HG03432 (cell line): ENCODE data around the gene SYPL1.

ENCODE experiments used
- ATAC-seq: cut with Tn5 transposase; IDR thresholded peaks from one replicate; pipeline ENCODE4 v1.9.1; 2021; ENCODE audit warnings: mild to moderate bottlenecking, moderate library complexity; ENCODE audit not compliant: unreplicated experiment

The SYPL1 gene

GRCh38 chr7:106068986-106069385 is 43.1 kb downstream of the SYPL1 start:
- no peak for ATAC-seq

- ATAC-seq = no peak
Observed at GRCh38 chr7:106068538-106068961, 43.6 kb downstream of the SYPL1 start.

DNA sequence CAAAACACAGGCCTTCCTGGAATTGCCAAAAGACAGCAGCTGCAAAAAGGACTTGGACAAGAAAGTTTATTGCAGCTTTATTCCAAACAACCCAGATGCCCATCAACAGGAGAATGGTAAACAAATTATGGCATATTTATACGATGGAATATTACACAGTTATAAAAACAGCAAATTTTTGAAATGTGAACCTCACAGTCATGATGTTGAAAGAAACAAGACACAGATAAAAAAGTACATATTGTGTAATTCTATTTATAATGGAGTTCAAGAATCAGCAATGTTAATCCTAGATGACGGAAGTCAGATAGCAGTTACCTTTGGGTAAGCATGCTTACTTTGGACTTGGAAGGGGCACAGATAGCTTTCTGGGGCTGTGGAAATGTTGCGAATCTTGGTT is 44.4 kb downstream of the SYPL1 start:
- ATAC-seq = no peak

DNA sequence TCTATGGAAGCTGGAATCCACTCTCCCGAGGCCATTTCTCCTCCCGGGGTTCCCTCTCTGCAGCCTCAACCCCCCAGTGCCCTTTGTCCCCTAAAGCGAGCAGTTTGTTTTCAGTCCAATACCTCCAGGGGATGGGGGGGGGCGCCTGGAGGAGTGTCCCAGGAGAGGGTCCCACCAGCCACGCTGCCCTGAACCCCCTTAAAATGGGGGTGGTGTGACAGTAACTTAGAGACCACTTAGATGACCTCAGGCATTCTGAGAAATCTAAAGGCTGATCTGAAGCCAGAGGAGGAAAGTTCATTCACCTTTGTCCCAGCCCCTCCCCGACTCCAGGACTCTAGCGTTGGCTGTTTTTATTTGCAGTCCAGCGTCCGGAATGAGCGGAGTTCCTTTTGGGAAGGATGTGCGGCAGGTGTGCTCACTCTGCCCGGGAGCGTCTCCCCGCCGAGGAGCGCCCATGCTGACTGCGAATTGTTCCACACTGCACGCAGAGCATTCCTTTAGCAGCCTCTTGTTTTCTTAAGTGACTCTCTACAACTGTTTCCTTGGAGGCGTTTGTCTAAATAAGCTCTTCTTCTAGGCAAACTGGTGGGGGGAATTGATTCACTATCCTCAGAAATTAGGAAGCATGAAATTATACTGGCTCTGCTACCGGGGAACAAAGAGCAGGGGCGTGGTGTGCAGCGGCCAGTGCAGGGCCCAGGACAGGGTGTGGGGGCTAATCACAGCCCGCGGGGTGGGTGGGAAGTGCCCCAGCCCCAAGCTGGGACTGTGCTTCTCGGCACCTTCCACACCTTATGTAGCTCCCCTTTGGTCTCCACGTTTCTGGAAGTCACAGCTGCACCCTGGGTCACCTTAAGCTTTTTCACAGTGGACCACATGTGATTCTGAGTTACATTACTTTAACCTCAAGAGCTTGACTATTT is 46.3 kb downstream of the SYPL1 start:
- ATAC-seq = no peak

DNA sequence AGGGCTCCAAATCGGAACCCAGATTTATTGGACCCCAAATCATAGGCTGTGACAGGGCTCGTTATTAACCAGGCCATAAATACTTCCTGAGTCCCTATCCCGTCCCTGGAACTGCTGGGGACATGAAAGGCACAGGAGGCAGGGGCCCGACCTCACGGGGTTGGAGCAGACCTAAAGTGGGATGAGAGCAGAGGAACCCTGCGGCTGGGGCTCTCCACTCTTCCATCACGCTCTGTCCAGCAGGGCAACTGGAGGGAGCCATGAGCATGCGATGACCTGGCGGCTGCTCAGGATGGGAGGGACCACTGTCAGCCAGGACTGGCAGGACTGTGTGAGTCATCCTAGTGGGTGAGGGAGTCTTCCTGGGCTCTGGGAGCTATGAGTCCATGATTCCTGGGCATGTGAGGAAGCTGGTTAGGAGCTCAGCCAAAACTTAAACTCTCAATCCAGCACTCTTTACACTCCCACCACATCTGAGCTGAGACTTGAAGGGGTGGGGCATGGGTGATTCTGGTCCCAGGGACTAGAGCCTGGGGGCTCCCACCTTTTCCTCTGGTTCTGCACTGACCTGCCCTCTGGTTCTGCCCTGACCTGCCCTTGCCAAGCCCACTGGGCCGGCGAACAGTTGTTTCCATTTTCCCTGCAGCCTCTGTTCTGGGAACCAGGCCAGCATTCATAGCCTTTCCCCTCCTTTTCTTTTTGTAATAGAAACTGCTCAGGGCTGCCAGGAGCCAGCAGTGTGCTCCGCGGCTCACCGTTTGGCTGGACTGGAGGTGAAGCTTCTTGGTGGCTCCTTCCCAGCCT is 47.1 kb downstream of the SYPL1 start:
- no peak for ATAC-seq

GRCh38 chr7:106064316-106064715 is 47.8 kb downstream of the SYPL1 start:
- ATAC-seq = no peak

DNA sequence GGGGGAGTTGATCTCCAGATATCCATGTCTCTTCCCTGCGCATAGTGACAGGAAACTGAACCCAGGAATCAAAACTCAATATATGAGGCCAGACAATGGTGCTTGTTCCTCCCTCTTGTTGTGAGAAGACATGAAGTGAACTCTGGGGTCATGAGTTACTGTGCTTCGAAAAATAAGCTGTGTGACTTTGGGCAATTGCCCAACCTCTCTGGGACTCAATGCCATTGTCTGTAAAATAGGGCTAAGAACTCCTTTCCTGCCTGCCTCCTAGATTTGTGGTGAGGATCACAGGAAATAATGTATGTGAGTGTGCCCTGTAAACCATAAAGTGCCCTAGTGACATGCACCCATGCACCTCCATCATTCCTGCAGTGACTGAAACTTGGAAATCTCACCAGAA is 48.4 kb downstream of the SYPL1 start:
- ATAC-seq = no peak

DNA sequence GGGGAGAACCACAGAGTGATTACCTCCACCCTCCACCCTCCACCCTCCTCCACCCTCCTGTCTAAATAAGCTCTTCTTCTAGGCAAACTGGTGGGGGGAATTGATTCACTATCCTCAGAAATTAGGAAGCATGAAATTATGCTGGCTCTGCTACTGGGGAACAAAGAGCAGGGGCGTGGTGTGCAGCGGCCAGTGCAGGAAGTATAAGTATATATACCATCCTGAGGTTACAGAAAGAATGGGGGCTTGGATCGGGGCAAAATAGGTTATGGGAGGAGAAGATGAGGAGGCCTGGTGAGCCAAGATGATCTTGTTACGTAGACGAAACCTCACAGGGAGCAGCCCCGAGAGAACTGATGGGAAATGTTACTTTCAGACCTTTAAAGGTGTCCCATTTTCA is 49.1 kb downstream of the SYPL1 start:
- no peak for ATAC-seq

GRCh38 chr7:106062521-106062931 is 49.6 kb downstream of the SYPL1 start:
- ATAC-seq = no peak

- ATAC-seq = no peak
Observed at GRCh38 chr7:106062006-106062405, 50.1 kb downstream of the SYPL1 start.

GRCh38 chr7:106061301-106061979 is 50.7 kb downstream of the SYPL1 start:
- no peak for ATAC-seq

DNA sequence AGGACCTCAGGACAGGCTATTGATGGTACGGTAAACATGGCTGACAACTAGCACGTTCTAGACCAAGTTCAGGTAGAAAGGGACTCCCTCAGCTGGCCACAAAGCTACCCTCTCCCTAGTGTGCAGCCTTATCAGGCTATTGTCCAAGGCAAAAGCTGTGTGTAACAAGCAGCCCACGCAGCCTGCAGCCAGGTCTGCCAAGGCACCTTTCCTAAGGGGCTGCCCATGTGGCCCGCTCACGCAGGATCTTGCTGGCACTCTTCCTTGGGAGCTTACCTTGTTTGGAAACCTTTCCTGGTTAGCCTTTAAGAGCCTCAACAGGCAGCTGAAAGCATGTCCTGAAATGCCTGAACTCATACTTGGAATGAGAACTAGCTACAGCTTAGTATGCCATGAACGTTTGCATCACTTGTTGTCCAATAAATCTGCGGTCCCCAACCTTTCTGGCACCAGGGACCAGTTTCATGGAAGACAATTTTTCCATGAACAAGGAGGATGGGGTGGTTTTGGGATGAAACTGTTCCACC is 51.7 kb downstream of the SYPL1 start:
- no peak for ATAC-seq

GRCh38 chr7:106059556-106059955 is 52.6 kb downstream of the SYPL1 start:
- no peak for ATAC-seq

DNA sequence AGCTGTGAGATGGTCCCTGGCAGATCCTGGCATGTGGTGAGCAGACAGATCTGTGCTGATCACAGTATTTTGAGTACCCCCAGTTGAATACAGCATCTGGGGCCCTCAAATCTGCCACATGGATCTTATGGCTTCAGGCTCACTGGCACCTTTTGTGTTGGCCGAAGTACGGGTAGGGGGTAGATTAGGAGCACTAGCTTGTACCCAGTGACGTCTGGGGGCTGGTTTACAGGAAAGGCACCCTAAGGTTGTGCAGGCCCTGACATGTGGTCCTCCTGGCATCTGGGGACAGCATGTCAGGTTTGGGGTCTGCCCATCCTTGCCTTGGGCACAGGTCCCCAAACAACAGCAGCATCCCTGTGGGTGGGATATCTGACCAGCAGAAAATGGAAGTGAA is 53.2 kb downstream of the SYPL1 start:
- no peak for ATAC-seq

GRCh38 chr7:106057962-106058927 is 53.9 kb downstream of the SYPL1 start:
- ATAC-seq = peak; percentile 70

DNA sequence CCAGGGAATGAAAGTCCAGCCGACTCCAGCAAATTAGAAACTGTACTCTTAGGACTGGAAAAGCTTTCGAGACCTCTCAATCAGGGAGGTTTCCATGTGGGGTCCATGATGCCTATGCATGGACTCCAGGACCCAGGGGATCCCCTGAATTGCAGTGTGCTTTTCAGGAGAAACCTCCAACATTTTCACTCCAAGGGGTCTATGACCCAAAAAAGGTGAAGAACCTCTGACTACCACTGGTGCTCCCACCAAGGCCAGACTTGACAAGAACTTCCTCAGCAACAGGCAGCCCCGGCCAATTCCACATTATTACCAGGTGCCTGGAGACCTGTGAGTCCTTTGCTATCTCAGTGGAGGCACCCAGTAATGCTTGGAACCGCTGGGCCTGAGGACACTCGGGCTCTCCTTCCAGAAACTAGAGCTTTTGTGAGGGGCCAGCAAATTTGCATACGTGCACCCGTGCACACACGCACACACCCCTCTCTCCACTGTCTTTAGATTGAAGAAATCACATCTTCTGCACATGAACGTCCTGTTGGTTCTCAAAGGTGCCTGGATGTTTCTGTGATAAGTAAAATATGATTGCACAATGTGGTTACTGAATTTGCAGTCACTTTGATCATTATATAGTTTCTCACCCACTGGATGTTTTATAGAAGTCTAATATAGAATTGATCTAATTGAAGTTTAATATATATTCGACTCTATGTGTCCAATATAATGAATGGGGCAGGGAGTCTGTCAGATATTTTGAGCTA is 54.7 kb downstream of the SYPL1 start:
- no peak for ATAC-seq

GRCh38 chr7:106056513-106057203 is 55.5 kb downstream of the SYPL1 start:
- peak; percentile 41 for ATAC-seq

DNA sequence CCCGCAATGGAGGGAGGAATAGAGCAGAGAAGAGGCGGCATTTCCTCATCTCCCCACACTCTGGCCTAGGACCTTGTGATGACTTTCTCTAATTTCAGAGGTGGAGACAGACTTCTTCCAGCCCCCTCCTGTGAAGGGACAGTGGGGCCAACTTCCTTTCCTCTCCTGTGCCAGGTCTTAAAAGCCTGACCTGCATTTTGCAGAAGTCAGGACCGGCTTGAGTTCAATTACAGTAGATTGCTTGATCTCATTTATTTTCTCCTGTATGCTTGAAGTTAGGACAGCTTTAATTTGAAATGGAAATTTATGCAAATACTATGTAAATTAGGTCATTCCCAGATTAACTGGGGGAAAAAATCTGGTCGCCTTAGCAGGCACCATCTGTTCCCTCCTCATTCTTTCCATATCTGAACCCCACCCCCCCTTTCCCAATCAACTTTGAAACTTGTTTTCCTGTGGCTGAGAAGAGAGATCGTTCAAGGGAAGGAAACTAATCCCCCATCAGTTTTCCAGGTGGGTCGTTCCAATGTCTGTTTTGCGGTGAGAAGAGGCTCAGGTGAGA is 57.1 kb downstream of the SYPL1 start:
- ATAC-seq = no peak
